Measurements from ENCODE around the gene TMEM101. TPM values are rescaled to one million over a fixed set of nuclear protein-coding genes. Genes with fewer than 3 reads are reported as not detected.
"Not testable (repeated sequence)": the region's sequence is repeated elsewhere in the genome, so short reads cannot be mapped to it uniquely, and the experiment has no call there.

TMEM101 gene
- total RNA-seq, 1 donor from 2014 or later = 30.0 TPM

GRCh38 chr17:44024271-44024663, 9.5 kb upstream of the TMEM101 start:
- DNase-seq (ENCODE audit: extremely low read depth, low read depth, low spot score) = no peak

- no peak for DNase-seq (ENCODE audit: extremely low read depth, low read depth, low spot score)
Measured at GRCh38 chr17:44023545-44024270, 8.9 kb upstream of the TMEM101 start.

GRCh38 chr17:44022246-44022645, 7.5 kb upstream of the TMEM101 start:
- no peak for DNase-seq (ENCODE audit: extremely low read depth, low read depth, low spot score)

- not testable (repeated sequence) for DNase-seq (ENCODE audit: extremely low read depth, low read depth, low spot score)
Measured at GRCh38 chr17:44021227-44021626, 6.5 kb upstream of the TMEM101 start.

- no peak for DNase-seq (ENCODE audit: extremely low read depth, low read depth, low spot score)
Measured at GRCh38 chr17:44014133-44014436, 678 bp downstream of the TMEM101 start.

GRCh38 chr17:44012874-44013273, 1.9 kb downstream of the TMEM101 start:
- no peak for DNase-seq (ENCODE audit: extremely low read depth, low read depth, low spot score)

GRCh38 chr17:44012391-44012790, 2.4 kb downstream of the TMEM101 start:
- no peak for DNase-seq (ENCODE audit: extremely low read depth, low read depth, low spot score)

- DNase-seq (ENCODE audit: extremely low read depth, low read depth, low spot score) = no peak
Measured at GRCh38 chr17:44011876-44012275, 2.9 kb downstream of the TMEM101 start.

- no peak for DNase-seq (ENCODE audit: extremely low read depth, low read depth, low spot score)
Measured at GRCh38 chr17:44010966-44011647, 3.7 kb downstream of the TMEM101 start.

- DNase-seq (ENCODE audit: extremely low read depth, low read depth, low spot score) = no peak
Measured at GRCh38 chr17:44008205-44008909, 6.4 kb downstream of the TMEM101 start.

- DNase-seq (ENCODE audit: extremely low read depth, low read depth, low spot score) = no peak
Measured at GRCh38 chr17:44007346-44008204, 7.2 kb downstream of the TMEM101 start.

- DNase-seq (ENCODE audit: extremely low read depth, low read depth, low spot score) = peak; percentile 61
Measured at GRCh38 chr17:44006598-44007345, 8.0 kb downstream of the TMEM101 start.

- no peak for DNase-seq (ENCODE audit: extremely low read depth, low read depth, low spot score)
Measured at GRCh38 chr17:44006272-44006597, 8.5 kb downstream of the TMEM101 start.

GRCh38 chr17:44005527-44006271, 9.1 kb downstream of the TMEM101 start:
- no peak for DNase-seq (ENCODE audit: extremely low read depth, low read depth, low spot score)

- DNase-seq (ENCODE audit: extremely low read depth, low read depth, low spot score) = no peak
Measured at GRCh38 chr17:44004761-44005526, 9.8 kb downstream of the TMEM101 start.

GRCh38 chr17:44004077-44004760, 10.5 kb downstream of the TMEM101 start, which contains the start of gene NAGS:
NAGS (plus strand) TSS chr17:44004622; CDS start chr17:44004664, 42 bp downstream.
- DNase-seq (ENCODE audit: extremely low read depth, low read depth, low spot score) = no peak

- DNase-seq (ENCODE audit: extremely low read depth, low read depth, low spot score) = peak; percentile 75
Measured at GRCh38 chr17:44002141-44002848, 12.5 kb downstream of the TMEM101 start.

Measured in glomerular endothelial cell (primary cell).